NCI-H446 (cell line): ENCODE measurements around the gene TOMM7.

ENCODE experiments used
- DNase-seq, 2 experiments: peaks; one replicate each; lab custom pipeline; 2025; lab: John Stamatoyannopoulos, UW

Gene TOMM7

GRCh38 chr7:22822486-22823141 is at the start of gene TOMM7:
TSS of gene TOMM7 (minus strand) at chr7:22822849. CDS start at chr7:22822779, 70 bp downstream.
- peak; percentile 95 to 98 for DNase-seq

DNA sequence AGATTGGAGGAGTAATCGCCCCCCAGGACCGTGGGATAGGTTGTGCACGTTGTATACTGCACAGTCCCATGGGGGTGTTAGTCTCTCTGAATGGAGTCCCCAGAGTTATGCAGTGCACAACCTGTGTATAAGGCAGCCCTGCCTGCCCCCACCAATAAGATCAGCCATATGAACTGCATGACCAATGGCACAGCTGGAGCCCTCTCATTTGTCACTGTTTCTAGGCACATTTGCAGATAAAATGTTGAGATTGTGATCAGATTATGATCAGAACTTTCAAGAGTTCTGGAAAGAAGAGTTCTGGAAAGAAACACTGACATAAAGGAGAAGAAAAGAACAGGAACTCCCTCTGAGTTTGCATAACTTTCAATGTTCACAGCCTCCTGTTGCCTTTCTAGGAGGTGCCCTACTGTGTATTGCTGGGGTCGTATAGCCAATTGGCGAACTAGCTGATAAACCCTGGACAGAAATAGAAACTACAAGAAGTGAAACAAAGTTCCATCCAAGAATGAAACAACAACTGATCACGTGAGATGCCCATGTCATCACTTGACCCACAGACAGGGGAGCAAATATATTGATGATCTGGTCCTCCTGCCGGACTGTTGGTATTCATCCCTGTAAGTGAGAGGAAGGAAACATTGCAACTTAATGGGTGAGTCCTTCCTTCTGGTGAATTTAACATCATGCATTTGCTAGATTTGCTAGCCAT is 49.6 kb upstream of the TOMM7 start:
- DNase-seq = no peak

GRCh38 chr7:22871661-22872060 is 49.0 kb upstream of the TOMM7 start:
- peak in 1 of 2 experiments; percentile 26 for DNase-seq

DNA sequence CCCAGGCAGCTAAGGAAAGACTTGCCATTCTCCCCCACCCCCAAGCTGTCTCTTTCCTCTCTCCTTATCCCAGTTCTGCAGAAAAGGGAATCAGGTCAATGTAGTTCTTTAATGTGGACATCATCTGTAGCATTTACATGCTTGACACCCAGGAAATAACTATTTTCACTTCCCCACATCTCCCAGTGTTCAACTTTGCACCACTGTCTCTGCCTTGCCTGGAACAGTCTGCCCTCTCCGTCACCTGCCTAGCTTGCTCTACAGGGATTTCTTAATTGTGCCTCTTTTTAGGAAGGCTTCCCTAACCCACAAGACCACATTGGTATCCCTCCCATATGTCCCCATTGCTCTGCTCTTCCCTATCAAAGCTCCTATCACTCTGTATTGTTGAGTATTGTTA is 45.9 kb upstream of the TOMM7 start:
- DNase-seq = no peak

GRCh38 chr7:22867589-22867988 is 44.9 kb upstream of the TOMM7 start:
- DNase-seq = no peak

DNA sequence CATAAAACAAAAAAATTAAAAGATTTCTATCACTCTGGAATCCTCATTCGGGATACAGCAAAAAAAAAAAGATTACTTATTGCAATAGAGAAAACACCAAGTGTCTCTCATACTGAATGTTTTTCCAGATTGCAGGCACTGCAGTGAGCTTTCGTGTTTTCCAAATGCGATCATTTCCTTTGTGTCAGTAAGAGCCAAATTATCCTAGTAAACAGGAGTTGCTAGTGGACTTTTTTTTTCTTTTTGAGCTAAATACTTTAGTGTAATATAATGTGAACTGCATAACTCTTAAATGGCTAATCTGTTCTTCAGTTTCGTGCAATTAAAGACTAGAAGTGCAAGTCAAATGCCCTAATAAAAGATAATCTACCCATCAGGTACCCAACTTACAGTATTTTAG is 44.4 kb upstream of the TOMM7 start:
- no peak for DNase-seq

DNA sequence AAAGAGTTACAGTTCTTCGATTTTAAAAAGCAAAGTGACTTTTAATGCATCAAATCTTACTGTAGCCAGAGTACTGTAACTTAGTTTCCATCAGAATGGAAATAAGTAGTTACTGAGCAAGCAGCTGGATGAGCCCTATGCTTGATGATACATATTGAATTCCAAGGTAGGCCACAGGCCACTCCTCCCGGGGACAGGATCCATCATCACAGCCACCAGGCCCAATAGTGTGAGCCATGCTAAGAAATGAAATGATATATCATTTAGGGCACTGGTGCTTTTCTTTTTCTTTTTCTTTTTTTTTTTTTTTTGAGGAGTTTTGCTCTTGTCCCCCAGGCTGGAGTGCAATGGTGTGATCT is 42.9 kb upstream of the TOMM7 start:
- no peak for DNase-seq

DNA sequence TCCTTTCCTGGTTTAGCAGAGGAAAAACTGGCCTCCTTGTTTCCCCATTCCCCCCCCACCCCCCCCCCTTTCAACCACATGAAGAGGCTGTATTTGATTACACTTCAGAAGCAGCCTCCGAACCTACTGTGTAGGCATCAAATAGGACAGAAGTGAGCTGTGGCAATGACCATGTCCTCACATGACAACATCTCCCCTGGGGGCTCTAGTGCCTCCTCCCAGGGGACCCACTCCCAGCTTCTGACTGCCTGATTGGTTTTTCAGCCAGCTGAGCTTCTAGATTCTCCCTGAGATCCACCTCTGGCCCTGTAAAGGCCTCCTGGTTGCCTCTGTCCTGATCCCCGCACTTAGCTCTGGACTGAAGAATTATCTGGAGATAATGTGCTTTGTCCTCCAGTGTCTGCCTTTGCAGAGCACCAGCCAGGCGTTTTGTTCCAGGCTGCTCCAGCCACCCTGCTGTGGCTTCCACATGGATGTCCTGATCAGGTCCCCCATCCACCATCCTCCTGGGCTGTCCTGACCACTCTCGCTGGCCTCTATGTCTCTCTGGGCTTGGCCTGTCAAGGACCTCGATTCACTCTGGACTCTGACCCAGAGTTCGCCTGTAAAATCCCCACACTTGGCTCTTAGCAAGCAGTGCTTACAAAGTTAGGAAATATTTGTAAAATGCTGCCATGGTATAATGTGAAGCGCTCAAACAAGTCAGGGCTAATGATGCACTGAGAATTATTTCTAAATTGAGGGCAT is 42.4 kb upstream of the TOMM7 start:
- DNase-seq = no peak

GRCh38 chr7:22864301-22864700 is 41.7 kb upstream of the TOMM7 start:
- DNase-seq = no peak

DNA sequence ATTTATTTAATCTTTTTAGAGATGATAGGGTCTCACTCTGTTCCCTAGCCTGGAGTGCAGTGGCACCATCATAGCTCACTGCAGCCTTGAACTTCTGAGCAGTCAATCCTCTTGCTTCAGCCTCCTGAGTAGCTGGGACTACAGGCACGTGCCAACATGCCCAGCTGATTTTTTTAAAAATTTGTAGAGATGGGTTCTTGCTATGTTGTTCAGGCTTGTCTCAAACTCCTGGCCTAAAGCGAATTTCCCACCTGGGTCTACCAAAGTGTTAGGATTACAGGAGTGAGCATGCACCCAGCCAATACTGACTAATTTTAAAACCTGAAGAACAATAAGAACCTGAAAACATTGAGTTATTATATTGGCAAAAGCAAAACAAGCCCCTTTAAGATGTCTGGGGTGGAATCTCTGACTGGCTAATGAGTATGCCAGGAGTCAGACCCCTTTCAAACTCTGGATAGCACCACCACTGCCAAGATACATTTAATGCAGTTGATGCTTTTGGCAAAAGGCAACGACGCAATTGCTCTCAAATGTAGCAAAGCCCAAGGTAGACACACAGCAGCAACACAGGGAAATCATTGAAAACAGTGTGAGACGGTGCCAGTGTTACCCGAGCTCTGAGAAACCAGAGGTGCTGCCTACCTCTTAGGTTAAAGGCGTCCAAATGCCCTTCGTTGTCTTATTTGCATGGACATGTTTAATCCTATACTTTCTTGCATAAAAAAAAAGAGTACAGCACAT is 40.7 kb upstream of the TOMM7 start:
- no peak for DNase-seq

- no peak for DNase-seq
Observed at GRCh38 chr7:22861576-22861975, 38.9 kb upstream of the TOMM7 start.

DNA sequence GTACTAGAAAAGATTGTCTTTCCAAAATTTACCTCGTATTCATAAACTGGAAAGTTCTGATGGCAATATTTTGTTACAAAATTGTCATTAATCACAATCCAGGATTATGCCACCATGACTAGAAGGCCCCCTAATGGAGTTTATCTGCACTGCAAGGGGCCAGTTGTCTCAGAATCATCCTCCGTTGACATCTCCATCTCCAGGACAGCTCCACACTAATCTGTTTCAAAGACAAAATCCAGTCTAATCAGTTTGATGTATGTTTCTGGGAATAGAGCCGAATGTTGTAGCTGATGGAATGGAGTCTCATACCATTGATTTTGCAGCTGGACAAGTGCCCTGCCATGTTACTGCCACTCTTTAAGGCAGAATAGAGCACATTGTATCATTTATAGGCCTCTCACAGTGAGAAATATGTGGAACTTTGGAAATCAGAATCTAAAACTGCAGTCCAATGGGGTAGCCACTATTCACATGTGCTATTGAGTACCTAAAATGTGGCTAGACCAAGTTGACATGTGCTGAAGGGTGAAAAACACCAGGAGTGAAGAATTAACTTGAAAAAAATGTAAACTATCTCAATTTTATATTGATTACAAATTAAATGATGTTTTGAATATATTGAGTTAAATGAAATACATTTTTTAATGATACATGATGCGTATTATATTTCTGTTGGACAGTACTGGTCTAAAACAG is 38.3 kb upstream of the TOMM7 start:
- peak; percentile 13 to 45 for DNase-seq

DNA sequence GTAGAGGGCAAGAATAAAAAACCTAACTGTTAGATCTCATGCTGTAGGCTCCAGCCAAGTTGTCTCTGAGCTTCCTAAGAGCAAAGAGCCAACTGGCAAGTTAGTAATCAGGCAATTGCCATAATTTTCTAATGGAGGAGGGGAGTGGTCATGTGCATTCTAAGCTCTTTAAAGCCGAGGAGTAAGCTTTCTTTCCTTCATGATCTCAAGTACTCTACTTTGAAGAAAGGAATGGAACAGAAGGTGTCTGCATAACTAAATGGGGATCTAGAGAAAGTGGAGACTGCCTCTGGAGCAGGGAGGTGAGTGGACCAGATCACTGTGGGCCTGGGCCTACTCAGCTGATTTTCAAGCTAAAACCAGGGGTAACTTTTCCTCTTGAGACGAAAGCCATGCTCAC is 37.7 kb upstream of the TOMM7 start:
- DNase-seq = peak; percentile 34 to 69

DNA sequence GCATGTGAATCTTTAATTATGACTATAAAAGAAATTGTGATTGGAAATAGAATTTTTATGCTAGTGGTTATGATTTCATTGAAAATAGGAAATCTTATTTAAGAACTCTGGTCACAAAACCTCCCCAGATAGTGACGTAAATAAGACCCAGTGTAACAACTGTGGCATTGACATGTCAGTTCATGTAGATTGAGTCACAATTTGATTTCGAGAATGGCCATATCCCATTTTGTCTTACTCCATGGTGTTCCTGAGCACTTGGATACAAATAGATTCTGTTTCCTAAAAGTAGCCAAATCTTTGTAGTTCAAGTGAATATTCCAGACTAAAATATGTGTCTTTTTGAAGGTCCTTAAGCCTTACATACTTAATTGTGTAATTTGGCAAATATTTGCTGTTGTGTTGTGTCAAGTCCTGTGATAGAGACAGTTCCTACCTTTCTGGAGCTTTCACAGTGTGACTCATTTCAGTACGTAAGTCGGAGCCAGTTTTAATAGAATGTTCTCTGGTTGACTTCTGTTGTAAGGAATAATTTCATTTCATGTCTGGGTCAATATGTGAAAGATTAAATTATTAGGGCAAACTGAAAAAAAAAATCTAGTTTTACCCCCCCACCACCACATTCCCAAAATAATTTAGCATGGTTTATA is 37.1 kb upstream of the TOMM7 start:
- peak in 1 of 2 experiments; percentile 34 for DNase-seq

DNA sequence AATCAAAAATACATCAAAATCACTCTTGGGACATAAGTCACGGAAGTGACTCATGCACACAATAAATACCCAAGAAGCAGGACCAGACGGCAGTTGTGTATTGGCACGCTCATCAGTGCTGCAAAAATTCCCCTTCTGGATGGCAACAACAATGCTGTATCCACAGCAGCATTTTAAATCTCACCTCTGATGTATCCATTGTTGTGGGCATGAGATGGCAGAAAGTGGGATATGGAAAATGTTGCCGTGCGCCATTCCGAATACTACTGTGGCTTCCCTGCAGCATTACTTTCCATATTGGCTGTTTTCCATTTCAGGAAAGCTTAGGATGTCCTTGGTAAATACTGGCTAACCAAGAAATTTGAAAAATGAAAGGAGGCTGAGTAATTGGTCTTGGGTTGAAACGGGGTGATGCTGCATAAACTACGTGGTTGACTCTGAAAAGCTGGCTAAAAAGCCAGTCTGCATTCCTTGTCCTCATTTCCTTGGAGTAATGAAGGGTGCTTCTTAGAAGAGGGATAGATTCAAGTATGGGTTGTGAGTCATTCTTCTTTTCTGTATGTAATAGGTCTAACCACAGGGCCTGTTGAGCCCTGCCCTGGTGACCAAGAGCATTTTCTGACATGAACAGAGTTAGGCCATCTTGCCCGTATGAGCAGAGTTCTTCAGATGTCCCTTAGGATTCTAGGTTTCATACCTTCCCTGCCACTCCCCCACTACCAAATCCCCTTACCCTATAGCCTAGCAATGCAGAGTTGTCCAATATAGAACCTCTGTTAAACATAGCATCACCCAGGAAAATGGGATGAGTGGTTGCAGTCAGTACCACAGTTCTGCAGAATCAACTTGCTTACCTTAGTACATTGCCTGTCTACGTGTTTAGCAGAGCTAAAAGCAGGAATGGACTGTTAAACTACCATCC is 36.3 kb upstream of the TOMM7 start:
- DNase-seq = peak in 1 of 2 experiments; percentile 58

DNA sequence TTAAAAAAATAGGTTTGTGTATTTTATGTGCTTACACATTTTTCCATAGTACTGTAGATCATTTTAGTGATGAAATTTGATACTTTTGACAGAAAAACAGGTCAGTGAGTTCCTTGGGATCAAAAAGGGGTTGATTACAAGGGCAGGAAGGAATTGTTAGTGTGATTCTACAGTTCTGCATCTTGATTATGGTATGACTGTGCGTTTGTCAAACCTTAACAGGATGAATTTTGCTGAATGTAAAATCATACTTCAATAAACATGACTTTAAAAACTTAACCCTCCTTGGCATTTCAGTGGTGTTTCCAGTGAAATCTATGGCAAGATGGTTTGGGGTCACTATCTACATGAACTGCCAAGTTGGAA is 35.6 kb upstream of the TOMM7 start:
- no peak for DNase-seq

- DNase-seq = no peak
Observed at GRCh38 chr7:22856416-22856815, 33.8 kb upstream of the TOMM7 start.

GRCh38 chr7:22855049-22855392 is 32.4 kb upstream of the TOMM7 start:
- DNase-seq = no peak

GRCh38 chr7:22854158-22855048 is 31.8 kb upstream of the TOMM7 start:
- DNase-seq = peak; percentile 68 to 88
